COR-L47 (cell line): ENCODE results near the gene GANC.

ENCODE experiments used
- DNase-seq: peaks from one replicate; lab custom pipeline; 2025; lab: John Stamatoyannopoulos, UW

Gene GANC

DNA sequence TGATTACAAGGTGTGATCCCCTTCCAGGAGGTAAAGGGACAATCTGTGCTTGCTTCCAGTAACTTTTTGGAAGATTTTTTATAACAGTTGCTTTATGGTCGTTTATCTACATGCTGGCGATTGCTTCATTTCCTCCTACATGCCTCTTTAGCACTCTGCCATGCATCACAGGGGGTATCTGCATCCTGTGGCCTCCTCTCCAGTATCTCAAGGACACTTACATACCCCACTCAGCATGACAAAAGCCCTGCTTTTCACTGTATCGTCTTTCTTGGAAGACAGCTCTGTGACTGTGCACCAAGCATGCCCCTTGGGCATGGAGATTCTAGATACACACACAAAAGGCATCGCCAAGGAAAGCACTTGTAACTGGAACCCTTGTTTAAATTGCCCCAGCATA, 111.6 kb downstream of the GANC start:
- DNase-seq = no peak

DNA sequence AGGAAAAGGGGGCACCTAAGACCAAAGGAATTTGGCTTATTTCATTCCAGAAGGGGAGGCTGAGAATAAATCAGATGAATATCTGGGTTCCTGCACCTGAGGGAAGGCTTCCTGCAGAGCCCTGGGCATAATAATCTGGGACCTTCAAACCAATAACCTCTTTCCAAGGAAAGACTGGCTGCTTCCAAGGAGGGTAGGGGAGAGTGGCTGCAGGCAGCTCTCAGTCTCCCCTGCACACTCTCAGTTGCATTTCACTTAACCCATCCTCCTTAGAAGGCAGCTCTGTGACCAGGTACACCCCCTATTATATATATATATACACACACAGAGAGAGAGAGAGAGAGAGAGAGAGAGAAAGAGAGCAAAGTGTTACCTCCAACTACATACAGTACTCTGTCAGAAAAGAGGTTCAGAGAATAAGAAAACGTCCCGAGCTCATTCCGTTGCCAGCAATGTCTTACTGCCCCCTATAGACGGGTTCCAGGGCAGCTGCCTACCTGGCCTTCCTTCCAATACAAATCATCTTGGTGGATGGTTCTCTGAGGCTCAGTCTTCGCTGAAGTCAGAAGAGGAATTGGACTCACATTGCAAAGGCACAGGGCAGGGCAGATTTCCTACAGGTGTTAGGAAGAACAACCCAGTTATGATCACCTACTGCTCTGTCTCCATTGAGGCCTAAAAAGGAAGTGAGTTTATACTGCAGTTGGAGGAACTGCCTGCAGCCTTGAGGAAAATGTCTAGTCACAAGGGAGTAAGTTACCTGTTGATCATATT, 112.4 kb downstream of the GANC start:
- no peak for DNase-seq

DNA sequence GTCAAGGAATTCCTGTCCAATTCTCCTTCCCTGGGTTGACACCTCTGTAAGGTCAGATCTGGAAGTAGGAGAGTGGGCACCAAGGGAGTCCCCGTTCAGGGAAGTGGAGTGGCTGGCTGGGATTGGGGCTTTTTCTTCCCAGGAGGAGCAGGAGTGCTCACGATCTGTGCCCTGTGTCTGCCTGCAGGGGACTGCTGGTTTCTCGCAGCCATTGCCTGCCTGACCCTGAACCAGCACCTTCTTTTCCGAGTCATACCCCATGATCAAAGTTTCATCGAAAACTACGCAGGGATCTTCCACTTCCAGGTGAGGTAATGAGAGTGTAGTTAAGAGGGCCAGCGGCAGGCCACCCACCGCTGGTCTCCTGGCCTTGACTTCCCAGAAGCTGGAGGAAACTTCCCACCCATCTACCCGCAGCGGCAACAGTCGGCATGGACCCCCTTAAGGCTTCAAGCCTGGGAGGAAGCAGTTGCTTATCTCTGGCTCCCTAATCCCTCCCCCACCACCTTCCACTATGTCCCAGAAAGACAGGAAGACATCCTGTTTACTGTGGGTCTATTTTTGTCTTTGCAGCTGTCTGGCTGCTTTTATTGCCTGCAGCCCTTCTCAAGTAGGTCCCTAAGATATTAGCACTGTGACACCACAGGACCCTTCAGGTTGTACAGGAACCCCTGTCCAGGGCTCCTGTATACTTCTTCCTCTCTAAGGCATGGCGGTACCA, 113.1 kb downstream of the GANC start:
- DNase-seq = no peak

DNA sequence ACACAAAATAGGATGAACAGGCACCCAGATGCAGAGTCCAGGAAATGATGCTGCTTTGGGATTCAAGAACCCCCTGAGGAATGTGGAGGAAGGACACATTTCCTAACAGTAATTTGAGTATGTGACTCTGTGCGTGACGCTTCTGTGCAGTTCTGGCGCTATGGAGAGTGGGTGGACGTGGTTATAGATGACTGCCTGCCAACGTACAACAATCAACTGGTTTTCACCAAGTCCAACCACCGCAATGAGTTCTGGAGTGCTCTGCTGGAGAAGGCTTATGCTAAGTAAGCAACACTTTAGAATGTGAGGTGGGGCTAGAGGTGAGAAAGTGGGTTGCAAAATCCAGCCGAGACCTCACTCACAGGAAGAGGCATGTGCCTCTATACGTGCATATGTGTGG, 114.6 kb downstream of the GANC start:
- no peak for DNase-seq

DNA sequence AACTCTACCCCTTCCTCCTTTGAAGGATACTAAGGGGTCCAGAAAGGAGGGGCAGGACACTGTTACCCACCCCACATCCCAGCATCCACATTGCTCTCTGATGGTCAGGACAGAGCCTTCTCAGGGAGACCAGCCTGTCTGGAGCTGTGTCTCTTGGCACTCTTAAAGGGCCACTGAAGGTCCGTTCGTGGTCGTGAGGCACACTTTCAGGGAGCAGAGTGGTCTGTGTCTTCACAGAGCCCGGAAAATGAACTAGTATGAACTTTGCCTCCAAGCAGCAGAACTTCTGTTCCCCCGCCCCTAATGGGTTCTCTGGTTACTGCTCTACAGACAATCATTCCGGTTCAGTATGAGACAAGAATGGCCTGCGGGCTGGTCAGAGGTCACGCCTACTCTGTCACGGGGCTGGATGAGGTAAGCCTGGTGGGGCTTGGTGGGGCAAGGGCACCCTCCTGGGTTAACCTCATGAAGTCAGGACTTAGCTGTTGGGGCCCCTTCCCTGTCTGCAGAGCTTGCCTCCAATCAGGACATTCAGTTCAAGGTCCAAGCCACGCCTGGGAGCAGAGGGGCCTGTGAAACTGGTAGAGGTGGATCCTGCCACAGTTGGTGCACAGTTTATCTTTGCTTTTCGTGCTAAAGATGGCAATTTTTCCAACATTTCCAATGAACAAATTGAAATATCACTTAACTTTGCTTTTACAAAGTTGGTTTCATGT, 119.5 kb downstream of the GANC start:
- DNase-seq = no peak

DNA sequence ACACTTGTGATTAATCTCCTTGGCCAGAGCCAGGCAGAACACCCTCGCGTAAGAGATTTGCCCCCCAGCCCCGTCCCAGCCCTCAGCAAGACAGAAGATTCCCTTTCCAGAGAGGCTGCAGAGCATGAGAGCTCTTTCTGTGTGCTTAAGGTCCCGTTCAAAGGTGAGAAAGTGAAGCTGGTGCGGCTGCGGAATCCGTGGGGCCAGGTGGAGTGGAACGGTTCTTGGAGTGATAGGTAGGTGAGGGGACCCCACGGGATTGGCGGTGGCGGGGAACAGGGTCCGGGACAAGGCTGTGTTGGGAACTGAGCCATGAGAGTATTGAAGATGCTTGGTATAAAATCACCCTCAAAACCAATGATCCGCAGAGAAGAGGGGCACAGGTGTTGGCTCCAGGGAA, 121.1 kb downstream of the GANC start:
- no peak for DNase-seq

DNA sequence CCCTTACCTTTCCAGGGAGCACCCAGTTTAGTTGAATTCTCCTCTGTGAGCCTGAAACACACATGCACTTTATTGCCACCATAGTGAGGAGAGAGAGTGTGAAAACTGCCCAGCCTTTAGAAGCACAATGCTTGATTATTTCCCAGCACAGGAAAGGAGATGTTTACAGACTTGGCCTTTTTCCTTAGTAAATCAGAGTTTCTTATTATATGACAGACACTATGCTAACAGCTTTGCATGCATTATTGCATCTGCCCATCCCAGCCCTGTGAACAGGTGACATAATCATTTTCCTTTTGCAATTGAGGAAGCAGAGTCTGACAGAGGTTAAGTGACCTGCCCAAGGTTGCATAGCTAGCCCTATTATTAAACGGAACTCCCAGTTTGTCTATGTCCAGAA, 122.8 kb downstream of the GANC start:
- no peak for DNase-seq

DNA sequence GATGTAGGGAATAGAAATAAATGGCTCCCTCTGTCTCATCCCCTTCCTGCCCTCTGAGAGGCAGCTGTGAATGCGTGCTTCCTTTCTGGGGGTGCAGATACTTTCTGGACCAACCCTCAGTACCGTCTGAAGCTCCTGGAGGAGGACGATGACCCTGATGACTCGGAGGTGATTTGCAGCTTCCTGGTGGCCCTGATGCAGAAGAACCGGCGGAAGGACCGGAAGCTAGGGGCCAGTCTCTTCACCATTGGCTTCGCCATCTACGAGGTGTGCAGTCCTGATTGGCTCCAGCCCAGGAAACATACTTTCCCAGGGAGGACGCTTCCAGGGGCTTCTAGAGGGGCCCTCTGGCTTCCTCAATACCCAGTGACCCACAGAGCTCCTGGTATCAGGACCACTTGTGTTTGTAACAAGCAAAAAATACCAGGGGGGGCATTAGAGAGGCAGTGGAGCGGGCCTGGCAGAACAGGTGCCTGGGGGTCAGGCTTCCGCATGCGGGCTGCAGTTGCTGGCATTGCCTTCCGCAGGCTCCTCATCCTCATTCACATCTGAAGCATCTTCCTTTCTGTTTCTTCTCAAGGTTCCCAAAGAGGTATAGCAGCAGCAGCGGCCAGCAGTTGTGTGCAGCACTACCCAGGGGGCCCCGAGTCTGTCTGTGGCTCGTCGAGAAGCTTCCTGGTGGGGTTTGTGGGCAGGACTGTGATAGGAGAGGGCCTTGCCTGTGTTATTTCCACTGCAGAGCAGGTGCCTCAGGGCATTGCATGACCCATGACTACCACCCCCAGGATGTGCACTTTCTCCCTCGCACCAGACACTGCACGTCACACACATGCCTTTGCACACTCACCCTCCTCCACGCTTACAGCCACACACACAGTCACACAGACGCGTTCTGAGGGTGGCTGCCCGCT, 128.8 kb downstream of the GANC start:
- no peak for DNase-seq

DNA sequence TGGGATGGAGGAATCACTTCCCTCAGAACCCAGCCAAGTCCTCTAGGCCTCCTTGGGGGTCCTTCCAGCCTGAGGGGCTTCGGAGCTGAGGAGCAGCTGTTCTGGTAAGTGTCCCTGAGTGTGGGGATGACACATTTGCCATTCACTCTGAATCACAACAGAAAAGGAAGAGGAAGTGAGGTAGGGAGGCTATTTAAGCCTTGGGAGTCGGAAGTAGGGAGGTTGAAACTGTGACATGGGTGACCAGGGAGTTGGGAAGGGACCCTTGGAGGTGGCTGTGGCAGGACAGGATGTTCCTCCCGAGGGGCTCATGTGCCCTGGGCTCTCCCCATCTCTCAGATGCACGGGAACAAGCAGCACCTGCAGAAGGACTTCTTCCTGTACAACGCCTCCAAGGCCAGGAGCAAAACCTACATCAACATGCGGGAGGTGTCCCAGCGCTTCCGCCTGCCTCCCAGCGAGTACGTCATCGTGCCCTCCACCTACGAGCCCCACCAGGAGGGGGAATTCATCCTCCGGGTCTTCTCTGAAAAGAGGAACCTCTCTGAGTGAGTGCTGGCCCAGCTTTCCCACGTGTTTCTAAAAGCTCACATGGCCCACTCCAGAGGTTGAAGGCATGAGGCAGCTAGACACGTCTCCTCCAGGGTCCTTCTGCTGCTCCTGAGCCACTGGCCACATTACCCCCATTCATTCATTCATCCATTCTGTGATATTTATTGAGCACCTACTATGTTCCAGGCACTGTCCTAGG, 129.6 kb downstream of the GANC start:
- DNase-seq = no peak

DNA sequence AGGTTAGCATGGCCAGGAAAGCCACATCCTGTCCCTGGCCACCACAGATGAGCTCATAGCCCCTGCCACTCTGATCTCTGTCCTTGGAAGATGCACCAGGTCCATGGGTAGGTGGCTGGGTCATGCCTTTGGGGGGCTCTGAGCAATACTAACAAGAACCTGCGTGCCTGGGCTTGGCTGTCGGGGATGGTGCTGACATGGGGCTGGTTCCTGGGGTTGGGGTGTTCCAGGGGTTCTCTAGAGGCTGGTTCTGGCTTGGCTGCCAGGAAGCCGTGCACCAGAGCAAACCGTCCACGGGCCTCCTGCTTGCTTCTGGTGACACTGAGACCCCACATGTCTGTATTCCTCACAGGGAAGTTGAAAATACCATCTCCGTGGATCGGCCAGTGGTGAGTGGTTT, 130.4 kb downstream of the GANC start:
- no peak for DNase-seq

DNA sequence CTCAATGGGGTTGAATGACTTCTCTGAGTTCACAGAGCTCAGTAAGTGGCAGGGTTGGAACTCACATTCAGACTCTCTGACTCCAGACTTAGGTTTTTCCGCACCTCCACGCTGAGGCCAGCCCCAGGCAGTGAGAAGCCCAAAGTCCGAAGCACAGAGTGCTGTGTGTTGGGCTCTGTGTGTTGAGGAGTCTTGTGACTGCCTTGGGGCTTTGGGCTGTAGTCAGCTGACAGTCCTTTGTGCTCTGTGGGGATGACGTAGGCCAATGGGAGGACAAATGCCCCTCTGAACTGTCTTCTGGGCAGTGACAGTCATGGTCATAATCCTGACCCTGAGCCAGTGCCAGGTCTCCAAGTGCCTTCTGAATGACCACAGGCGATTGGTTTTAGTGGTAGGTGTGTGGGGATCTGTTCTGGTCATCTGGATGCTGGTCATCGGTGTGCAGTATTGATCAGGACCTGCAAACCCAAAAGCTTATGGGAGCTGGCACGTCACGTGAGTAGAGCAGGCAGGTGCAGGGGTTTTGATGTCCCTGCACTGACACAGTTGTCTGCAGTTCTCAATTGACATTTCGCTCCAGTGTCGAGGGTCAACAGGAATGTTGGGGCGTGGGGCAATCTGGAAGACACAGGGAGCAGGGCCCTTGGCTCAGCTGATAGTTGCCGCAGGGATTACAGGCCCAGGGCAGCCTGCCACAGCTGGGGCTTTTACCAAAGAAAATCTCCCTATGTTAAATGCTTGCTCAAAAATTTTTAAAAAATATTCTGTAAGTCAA, 131.6 kb downstream of the GANC start:
- no peak for DNase-seq

DNA sequence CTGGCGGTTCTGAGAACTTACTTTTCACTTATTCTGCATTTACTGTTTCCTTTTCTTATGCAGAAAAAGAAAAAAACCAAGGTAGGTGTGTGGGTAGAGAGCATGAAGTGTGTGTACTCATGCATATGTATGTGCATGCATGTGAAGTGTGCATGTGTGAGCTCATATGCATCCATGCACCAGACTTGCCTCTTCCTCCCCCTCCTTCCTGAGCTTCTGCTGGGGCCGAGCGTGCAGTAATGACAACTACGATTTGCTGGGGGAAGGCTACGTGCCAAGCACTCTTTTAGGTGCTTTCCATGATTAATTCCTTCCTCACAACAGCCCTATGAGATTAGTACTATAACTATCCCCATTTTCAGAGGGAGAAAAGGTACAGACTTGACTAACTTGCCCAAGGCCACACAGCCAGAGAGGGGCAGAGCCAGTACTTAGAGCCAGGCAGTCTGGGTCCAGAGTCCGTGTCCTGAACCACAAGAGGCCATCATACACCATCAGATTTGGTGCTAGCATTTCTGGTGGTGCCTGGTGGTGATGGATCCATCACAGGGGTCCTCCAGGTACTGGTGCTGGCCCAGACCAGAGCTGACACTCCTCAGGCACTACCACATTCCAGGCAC, 133.0 kb downstream of the GANC start:
- no peak for DNase-seq
